GM21576 (cell line): ENCODE measurements around the gene USHBP1.

Source experiments
- ATAC-seq: cut with Tn5 transposase; IDR thresholded peaks from one replicate; pipeline ENCODE4 v1.9.1; 2021; ENCODE audit warnings: mild to moderate bottlenecking, moderate library complexity; ENCODE audit not compliant: unreplicated experiment

USHBP1 gene

DNA sequence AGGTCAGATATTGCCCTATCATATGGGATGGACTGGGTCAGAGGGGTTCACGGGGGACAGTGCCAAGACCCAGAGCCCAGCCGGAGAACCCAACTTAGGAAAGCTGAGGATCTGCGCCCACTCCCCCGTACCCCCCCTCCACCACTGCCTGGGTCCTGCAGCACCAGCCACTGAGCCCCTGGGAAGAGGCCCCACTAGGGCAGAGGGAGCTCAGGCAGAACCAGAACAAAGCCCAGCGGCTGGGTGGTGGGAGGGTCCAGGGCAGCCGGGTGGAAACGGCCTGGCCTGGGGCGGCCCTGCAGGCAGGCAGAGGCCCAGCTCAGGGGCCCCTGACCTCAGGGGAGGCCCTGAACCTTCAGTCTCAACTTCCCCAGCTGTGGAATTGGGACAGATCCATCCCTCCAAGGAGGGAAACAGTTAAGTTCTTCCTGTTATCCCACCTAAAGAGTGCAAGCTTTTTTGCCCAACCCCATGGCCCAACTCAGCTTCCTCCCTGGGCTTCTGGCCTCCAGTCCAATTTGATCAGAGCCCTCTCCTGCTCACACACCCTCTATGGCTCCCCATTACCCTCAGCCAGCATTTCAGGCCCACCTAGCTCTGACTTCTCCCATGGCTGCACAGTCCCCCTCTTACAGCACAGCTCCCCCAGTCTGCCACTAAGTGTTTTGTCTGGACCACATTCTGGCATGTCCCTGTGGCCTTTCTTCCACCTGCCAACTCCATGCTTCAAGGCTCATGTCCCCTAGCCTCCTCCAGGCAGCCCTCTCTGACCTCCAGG is 21.9 kb downstream of the USHBP1 start:
- no peak for ATAC-seq

GRCh38 chr19:17240826-17241399 is 23.6 kb downstream of the USHBP1 start:
- no peak for ATAC-seq

DNA sequence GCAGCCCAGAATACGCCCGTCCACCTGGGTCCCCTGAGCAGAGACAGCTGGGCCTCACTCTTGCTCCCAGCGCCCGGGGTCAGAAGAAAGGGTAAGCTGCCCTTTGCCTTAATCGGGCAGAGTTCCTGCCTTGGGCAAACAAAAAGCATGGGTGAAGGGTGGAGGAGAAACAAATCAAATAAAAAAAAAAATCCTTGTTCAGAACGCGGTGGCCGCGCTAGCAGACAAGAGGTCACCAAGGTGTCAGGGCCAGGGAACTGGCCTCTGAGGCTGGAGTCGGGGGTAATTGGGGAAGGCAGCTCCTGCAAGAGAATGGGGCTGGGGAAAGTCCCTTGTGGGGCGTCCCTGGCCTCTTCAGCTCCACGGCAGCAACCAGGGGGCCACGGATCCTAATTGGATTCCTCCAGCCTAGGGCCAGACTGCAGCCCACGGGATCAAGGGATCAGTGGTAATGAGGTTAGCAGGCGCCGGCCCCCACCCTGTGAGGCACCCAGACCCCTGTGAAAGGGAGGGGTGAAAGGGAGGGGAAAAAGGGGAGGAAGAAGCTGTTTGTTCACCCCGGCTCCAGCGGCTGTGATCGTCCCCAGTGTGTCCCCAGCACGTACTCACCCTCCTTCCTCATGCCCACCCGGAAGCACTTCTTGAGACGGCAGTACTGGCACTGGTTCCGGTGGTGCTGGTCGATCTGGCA is 24.3 kb downstream of the USHBP1 start:
- ATAC-seq, result no peak

DNA sequence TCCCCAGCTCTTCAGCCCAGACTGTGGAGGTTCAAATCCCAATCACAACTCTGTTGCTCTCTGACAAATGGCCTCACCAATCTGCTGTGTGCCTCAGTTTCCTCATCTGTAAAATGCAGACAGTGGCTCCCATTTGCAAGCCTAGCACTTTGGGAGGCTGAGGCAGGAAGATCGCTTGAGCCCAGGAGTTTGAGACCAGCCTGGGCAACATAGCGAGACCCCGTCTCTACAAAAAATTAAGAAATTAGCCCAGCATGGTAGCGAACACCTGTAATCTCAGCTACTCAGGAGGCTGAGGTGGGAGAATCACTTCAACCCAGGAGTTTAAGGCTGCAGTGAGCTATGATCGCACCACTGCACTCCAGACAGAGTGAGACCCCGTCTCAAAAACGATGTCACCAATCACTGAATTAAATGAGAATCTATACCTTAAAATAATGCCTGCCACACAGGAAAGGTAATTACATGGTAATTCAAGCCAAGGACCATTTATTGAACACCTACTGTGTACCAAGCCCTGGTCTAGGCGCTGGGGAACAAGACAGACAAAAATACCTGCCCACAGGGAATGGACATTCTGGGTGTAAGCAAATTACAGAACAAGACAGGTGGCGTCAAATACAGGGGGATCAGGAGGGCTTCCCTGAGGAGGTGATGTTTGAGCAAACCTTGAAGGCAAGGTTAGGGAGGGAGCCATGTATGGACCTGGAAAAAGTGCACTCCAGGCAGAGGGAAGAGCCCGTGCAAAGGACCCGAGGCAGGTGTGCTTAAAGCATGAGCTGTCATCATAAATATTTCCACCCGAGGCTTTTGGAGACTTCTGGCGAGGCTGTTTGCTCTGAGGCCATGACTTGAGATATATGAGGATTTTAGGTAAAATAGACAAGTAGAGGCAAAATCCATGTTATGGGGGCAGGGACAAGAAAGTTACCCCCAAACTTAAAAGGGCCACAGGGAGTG is 26.5 kb downstream of the USHBP1 start:
- no peak for ATAC-seq

DNA sequence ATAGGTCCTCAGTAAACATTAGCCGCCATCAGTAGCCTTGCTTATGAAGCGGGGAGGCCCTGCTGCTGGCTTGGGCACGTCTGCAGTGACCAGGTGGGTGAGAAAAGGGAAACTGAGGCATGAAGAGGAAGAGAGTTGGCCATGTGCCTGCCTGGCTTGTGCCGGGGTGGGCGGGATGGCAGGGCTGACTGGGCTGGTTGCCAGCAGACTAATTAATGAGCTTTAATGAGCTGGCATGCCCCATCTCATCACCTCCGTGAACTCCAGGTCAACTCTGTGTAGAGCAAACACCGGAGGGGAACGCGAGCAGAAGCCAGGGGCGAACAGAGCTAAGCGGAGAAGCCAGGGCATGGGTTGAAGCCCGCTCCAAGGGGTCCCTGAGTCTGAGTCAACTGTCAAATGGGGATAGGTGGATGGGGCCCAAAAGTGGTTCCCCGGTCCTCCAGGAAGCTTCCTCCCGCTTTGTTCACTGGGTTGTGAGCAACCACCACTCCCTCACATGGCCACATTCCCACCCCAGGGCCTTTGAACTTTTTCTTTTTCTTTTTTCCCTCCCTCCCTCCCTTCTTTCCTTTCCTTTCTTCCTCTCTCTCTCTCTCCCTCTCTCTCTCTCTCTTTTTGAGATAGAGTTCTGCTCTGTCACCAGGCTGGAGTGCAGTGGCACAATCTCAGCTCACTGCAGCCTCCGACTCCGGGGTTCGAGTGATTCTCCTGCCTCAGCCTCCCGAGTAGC is 27.6 kb downstream of the USHBP1 start:
- ATAC-seq, result no peak

DNA sequence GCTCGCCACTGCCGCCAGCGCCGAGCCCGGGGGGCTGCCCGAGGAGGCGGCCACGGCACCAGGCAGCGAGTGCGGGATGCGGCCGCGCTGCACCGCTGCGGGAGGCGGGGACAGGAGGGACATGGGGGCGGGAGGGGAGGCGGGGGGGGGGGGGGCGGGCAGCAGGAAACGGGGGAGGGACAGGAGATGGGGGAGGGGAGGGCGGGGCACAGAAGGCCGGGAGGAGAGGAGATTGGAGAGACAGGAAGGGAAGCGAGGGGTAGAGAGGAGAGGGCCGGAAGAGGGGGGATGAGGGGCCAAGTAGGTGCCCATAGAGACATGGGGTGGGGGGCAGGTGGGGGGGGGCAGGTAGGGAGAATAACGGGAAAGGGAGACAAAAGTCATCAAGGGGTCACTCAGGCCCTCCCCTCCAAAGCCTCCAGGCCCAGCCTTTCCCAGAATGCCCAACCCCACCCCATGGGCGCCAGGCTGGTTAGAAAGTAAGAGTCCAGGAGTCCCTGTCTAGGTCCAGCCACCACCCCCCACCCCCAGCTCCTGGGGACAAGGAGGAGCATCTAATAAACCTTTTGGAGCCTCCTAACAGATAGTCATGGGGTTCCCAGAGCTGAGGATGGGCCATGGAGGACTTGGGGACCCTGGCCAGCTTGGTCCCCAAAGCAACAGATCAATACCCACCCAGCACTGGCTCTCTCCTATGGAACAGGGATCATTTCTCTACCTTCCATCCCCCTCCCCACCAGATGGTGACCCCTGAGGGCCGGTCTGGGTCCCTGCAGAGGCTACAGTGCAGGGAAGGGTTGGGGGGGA is 28.4 kb downstream of the USHBP1 start:
- peak; percentile 17 for ATAC-seq

DNA sequence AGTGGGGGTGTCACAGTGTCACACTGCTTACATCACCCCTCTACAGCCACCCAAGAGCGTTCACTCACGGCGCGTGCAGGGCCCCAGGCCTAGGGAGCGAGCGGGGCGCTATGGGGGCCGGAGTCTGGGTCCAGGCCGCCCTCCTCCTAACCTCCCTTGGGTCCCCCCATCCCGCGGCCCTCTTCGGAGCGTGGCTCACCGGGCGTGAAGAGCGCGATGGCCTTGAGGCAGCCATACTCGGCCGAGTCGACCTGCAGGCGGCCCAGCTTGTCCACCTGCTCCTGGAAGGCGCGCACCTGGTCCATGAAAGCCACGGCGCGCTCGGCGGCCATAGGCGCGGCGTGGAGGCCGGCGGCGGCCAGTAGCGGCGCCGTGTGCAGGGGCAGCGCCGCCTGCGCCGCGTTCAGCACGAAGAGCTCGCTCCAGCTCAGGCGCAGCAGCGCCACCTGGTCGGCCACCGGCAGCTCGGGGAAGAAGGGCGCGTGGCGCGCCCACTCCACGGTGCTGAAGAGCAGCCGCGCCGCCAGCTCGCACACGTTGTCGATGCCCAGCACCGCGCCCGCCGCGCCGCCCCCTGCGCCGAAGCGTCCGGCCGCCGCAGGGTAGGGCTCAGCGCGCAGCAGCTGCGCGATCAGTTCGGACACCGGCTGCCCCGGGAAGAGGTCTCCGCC is 29.1 kb downstream of the USHBP1 start:
- ATAC-seq, result peak; percentile 58

DNA sequence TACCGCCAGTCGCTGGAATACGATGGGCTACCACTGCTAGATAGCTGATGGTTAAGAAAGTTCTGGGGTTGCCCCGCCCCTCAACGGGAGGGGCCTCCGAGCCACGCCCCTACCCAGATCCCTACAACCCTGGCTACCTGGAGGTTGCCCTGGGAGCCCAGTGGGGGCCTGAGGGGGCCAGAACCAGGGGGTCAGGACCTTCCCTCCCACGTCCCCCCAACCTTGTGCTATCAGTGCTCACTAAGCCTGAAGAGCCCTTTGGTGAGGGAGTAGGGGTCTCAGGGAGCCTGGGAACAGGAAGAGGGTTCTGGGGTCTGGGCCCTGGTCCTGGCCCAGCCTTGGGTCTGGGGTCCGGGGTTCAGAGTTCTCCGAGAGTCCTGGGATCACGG is 29.6 kb downstream of the USHBP1 start:
- ATAC-seq, result peak; percentile 43

DNA sequence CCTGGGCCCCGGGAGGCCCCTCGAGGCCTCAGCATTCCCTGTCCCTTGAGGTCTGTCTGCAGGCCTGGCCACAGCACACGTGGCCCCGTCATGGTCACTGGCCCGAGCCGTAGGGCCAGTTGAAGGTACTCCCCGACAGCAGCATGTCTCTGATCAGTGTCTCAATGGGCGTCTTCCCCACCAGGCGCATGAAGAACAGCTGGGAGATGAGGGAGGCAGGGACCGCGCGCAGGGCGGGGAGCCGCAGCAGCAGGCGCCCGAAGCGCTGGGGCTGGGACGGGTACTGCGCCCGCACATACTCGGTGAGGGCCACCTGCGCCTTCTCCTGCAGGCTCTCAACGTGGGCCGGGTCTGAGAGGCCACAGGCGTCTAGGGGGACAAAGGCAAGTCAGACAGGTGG is 32.3 kb downstream of the USHBP1 start:
- no peak for ATAC-seq

- ATAC-seq, result no peak
Measured at GRCh38 chr19:17229890-17230289, 34.7 kb downstream of the USHBP1 start.

GRCh38 chr19:17227798-17228367 is 36.7 kb downstream of the USHBP1 start:
- ATAC-seq, result no peak

GRCh38 chr19:17226002-17226933 is 38.3 kb downstream of the USHBP1 start, which contains the start of gene OCEL1:
Gene OCEL1 (plus strand): TSS chr19:17226226. CDS start chr19:17226248, 22 bp downstream.
- ATAC-seq, result peak; percentile 88

GRCh38 chr19:17225053-17225452 is 39.5 kb downstream of the USHBP1 start:
- ATAC-seq, result no peak

DNA sequence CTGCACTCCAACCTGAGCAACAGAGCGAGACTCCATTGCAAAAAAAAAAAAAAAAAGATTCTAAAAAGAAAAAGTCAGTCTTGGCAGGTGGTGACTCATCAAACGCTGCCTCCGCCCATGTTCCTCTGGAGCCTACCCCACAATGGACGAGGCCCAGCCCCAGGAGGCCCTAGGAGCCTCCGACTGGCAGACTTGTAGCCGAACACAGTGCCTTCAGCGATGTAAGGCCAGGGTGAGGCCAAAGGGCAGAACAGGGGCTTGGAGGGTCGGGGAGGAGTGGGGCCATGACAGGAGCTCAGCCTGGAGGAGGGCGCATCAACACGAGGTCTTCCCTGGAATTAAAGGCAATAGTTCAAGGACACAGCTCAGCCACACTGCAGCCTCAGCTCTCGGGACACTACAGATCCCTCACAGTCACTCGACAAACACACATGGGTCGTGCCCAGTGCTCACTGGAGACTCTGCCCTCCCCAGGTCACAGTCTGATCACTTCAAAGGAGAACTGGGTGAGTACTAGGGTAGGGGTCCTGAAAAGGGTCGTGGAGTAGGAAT is 44.3 kb downstream of the USHBP1 start:
- no peak for ATAC-seq

GRCh38 chr19:17219286-17219685 is 45.3 kb downstream of the USHBP1 start:
- no peak for ATAC-seq

- ATAC-seq, result no peak
Measured at GRCh38 chr19:17216058-17216670, 48.4 kb downstream of the USHBP1 start.
